WI38 (cell line): ENCODE measurements around the gene FNTB.

Source experiments
- H3K4me3 ChIP-seq: 2 replicates; pipeline ENCODE4 v1.5.1; 2011; ENCODE audit warnings: low read depth, mild to moderate bottlenecking, control low read depth, low read length
- CTCF ChIP-seq: IDR thresholded peaks from 2 replicates; pipeline ENCODE4 v1.5.1; 2012; ENCODE audit warnings: low read depth, mild to moderate bottlenecking, control low read depth, low read length

The FNTB gene

GRCh38 chr14:65070471-65070976, 83.8 kb downstream of the FNTB start:
- H3K4me3 ChIP-seq, result no peak overlapping the region
- TF ChIP-seq CTCF, result no peak

GRCh38 chr14:65071544-65071943, 84.8 kb downstream of the FNTB start:
- H3K4me3 ChIP-seq, result no peak overlapping the region
- TF ChIP-seq CTCF, result no peak

- H3K4me3 ChIP-seq, result no peak overlapping the region
- TF ChIP-seq CTCF, result no peak
These were observed 85.6 kb downstream of the FNTB start for GRCh38 chr14:65072256-65072655.

GRCh38 chr14:65072937-65073336, 86.2 kb downstream of the FNTB start:
- no peak overlapping the region for H3K4me3 ChIP-seq
- TF ChIP-seq CTCF, result no peak

- no peak overlapping the region for H3K4me3 ChIP-seq
- no peak for TF ChIP-seq CTCF
These were observed 87.0 kb downstream of the FNTB start for GRCh38 chr14:65073605-65074201.

GRCh38 chr14:65074449-65075150, 87.9 kb downstream of the FNTB start:
- no peak for TF ChIP-seq CTCF

GRCh38 chr14:65075628-65076325, 89.1 kb downstream of the FNTB start:
- TF ChIP-seq CTCF, result no peak

More at GRCh38 chr14:65074449-65075150, 87.9 kb downstream of the FNTB start:
- no peak overlapping the region for H3K4me3 ChIP-seq

More at GRCh38 chr14:65075628-65076325, 89.1 kb downstream of the FNTB start:
- no peak overlapping the region for H3K4me3 ChIP-seq
